HepG2 (cell line): ENCODE data around the gene ST6GALNAC2. TPM values are rescaled to one million over a fixed set of nuclear protein-coding genes. Genes with fewer than 3 reads are reported as not detected.
A peak's percentile ranks its signal among the peaks of the same experiment; 100 is the strongest.

ENCODE experiments used
- CERS6 ChIP-seq: sonication (generic); formaldehyde crosslinking; IDR thresholded peaks from 2 replicates; pipeline ENCODE4 v1.5.0; 2020; ENCODE audit warnings: missing genetic modification reagents
- CREM ChIP-seq, 2 experiments: sonication (generic) in 1 of 2; formaldehyde crosslinking in 1 of 2; IDR thresholded peaks; 2 replicates each; pipeline versions ENCODE4 v1.4.0 to v1.6.1; 2016 to 2020; ENCODE audit warnings: antibody characterized with exemption in 1 of 2, mild to moderate bottlenecking in 1 of 2, missing genetic modification reagents in 1 of 2
- GPN1 ChIP-seq: sonication (generic); formaldehyde crosslinking; IDR thresholded peaks from 2 replicates; pipeline ENCODE4 v1.5.1; 2020; ENCODE audit warnings: missing genetic modification reagents, borderline replicate concordance
- HOXD1 ChIP-seq: sonication (generic); formaldehyde crosslinking; IDR thresholded peaks from 2 replicates; pipeline ENCODE4 v1.5.0; 2020; ENCODE audit warnings: missing genetic modification reagents
- MXD1 ChIP-seq: sonication (generic); formaldehyde crosslinking; IDR thresholded peaks from 2 replicates; pipeline ENCODE4 v1.4.0; 2020; ENCODE audit warnings: mild to moderate bottlenecking, missing genetic modification reagents
- NBN ChIP-seq: fragments of 450-650 bp; conservative IDR thresholded peaks from 2 replicates; pipeline ENCODE4 v1.6.1; 2017
- NFE2L1 ChIP-seq: sonication (generic); formaldehyde crosslinking; IDR thresholded peaks from 2 replicates; pipeline ENCODE4 v1.4.0; 2020; ENCODE audit warnings: missing genetic modification reagents, mild to moderate bottlenecking, borderline replicate concordance
- RNF219 ChIP-seq: sonication (generic); formaldehyde crosslinking; IDR thresholded peaks from 2 replicates; pipeline ENCODE4 v1.5.0; 2020; ENCODE audit warnings: mild to moderate bottlenecking, missing genetic modification reagents
- SPEN ChIP-seq: sonication (generic); formaldehyde crosslinking; IDR thresholded peaks from 2 replicates; pipeline ENCODE4 v1.5.1; 2020; ENCODE audit warnings: low read depth, mild to moderate bottlenecking, missing genetic modification reagents
- TFDP1 ChIP-seq: IDR thresholded peaks from 2 replicates; pipeline ENCODE4 v1.6.1; 2016; ENCODE audit warnings: missing compliant biosample characterization, missing genetic modification reagents, borderline replicate concordance
- ZC3H4 ChIP-seq: sonication (generic); formaldehyde crosslinking; IDR thresholded peaks from 2 replicates; pipeline ENCODE4 v1.4.0; 2020; ENCODE audit warnings: missing genetic modification reagents, borderline replicate concordance
- ZFAT ChIP-seq: sonication (generic); formaldehyde crosslinking; conservative IDR thresholded peaks from 2 replicates; pipeline ENCODE4 v1.8.1; 2023; ENCODE audit warnings: missing genetic modification reagents, inconsistent platforms
- ZFP36L2 ChIP-seq: sonication (generic); formaldehyde crosslinking; IDR thresholded peaks from 2 replicates; pipeline ENCODE4 v1.4.0; 2020; ENCODE audit warnings: missing genetic modification reagents
- ZNF251 ChIP-seq: sonication (generic); formaldehyde crosslinking; IDR thresholded peaks from 2 replicates; pipeline ENCODE4 v1.9.0; 2021; ENCODE audit warnings: mild to moderate bottlenecking, missing genetic modification reagents
- ZNF335 ChIP-seq: sonication (generic); formaldehyde crosslinking; IDR thresholded peaks from 2 replicates; pipeline ENCODE4 v1.4.0; 2020; ENCODE audit warnings: missing genetic modification reagents
- ZNF451 ChIP-seq: sonication (generic); formaldehyde crosslinking; IDR thresholded peaks from 2 replicates; pipeline ENCODE4 v1.5.0; 2020; ENCODE audit warnings: mild to moderate bottlenecking, missing genetic modification reagents
- ZNF609 ChIP-seq: sonication (generic); formaldehyde crosslinking; IDR thresholded peaks from 2 replicates; pipeline ENCODE4 v1.4.0; 2020; ENCODE audit warnings: mild to moderate bottlenecking, missing genetic modification reagents, borderline replicate concordance
- ZNF678 ChIP-seq: sonication (generic); formaldehyde crosslinking; IDR thresholded peaks from 2 replicates; pipeline ENCODE4 v1.4.0; 2020; ENCODE audit warnings: mild to moderate bottlenecking, missing genetic modification reagents
- ZNF720 ChIP-seq: sonication (generic); formaldehyde crosslinking; IDR thresholded peaks from 2 replicates; pipeline ENCODE4 v1.4.0; 2020; ENCODE audit warnings: missing genetic modification reagents
- ZNF878 ChIP-seq: sonication (generic); formaldehyde crosslinking; IDR thresholded peaks from 2 replicates; pipeline ENCODE4 v1.8.1; 2023; ENCODE audit warnings: mild to moderate bottlenecking, missing genetic modification reagents, moderate library complexity
- polyA plus RNA-seq, 8 experiments: library from polyadenylated mRNA; depleted of rRNA in 3 of 8; stranded (reverse) in 7 of 8; unstranded in 1 of 8; fragments of >200 nt; fragmentation: Illumina TruSeq in 4 of 8; extraction: Trizol in 4 of 8; gene quantifications; 2 replicates each; pipeline versions ENCODE4 v1.2.1 to v1.2.3, GENCODE V29; 2011 to 2016; ENCODE audit warnings: low read depth in 4 of 8, missing spikeins in 1 of 8, mixed read lengths in 1 of 8; ENCODE audit not compliant: insufficient read depth in 1 of 8
- total RNA-seq, 5 experiments: library from RNA; depleted of rRNA; stranded (reverse); fragments of >200 nt; fragmentation: Illumina TruSeq; extraction: Trizol; gene quantifications; 2 replicates each; pipeline ENCODE4 v1.2.3, GENCODE V29; 2016; ENCODE audit warnings: low read depth in 1 of 5

The ST6GALNAC2 gene
- total and polyA plus RNA-seq, 2 of the 13 experiments (the other 11 are each of a cell fraction or from before 2014, with no cell fraction given): 0.12 to 0.49 TPM

GRCh38 chr17:76524598-76525512 lies 60.8 kb downstream of the ST6GALNAC2 start (continued):
- peak; percentile 77 for TF ChIP-seq ZNF609
- TF ChIP-seq ZNF678: no peak
- TF ChIP-seq ZFAT (CRISPR knock-in tag): no peak
- no peak for TF ChIP-seq ZFP36L2 (CRISPR knock-in tag)
- TF ChIP-seq ZNF335: no peak
- TF ChIP-seq TFDP1 (CRISPR knock-in tag): peak; percentile 46; the same call in 1 of the 2 replicates
- TF ChIP-seq ZNF251 (CRISPR knock-in tag): no peak
- no peak for TF ChIP-seq SPEN (CRISPR knock-in tag)
- TF ChIP-seq NFE2L1 (CRISPR knock-in tag): no peak
- TF ChIP-seq ZNF451: peak; percentile 80; the same call in 1 of the 2 replicates
- TF ChIP-seq MXD1 (CRISPR knock-in tag): no peak; the same call in none of the 2 replicates
- TF ChIP-seq CERS6 (CRISPR knock-in tag): no peak
- no peak for TF ChIP-seq GPN1 (CRISPR knock-in tag)
- no peak for TF ChIP-seq ZNF720 (CRISPR knock-in tag)
- no peak for TF ChIP-seq NBN
- no peak for TF ChIP-seq ZNF878 (CRISPR knock-in tag)
- no peak for TF ChIP-seq CREM (IDR thresholded peaks at IDR 0.05)
- no peak for TF ChIP-seq CREM (CRISPR knock-in tag; IDR thresholded peaks at IDR 0.05)
- TF ChIP-seq ZC3H4 (CRISPR knock-in tag): no peak; the same call in 1 of the 2 replicates
- no peak for TF ChIP-seq HOXD1 (CRISPR knock-in tag)
- no peak for TF ChIP-seq RNF219 (CRISPR knock-in tag)
